Vagina (tissue), 2 donors: ENCODE data around the gene HOXA5. TPM values are rescaled to one million over a fixed set of nuclear protein-coding genes. Genes with fewer than 3 reads are reported as not detected.

Experiments used
- DNase-seq, 2 donors: peaks; one replicate each; pipeline ENCODE4 v3.0.0-alpha.2; 2017; ENCODE audit errors: extremely low spot score in 2 of 2
- H3K27ac ChIP-seq: fragments of 200-600 bp; sonication (generic); one replicate; pipeline ENCODE4 v1.5.1; 2019
- H3K27me3 ChIP-seq: fragments of 200-600 bp; sonication (generic); one replicate; pipeline ENCODE4 v1.5.1; 2019
- H3K36me3 ChIP-seq, 2 donors: fragments of 200-600 bp; sonication (generic); one replicate each; pipeline ENCODE4 v1.5.1; 2017 to 2019
- H3K4me1 ChIP-seq: fragments of 200-600 bp; sonication (generic); one replicate; pipeline ENCODE4 v1.5.1; 2019
- H3K4me3 ChIP-seq, 2 donors: fragments of 200-600 bp; sonication (generic); 1 replicate in 1 of 2; 2 replicates in 1 of 2; pipeline ENCODE4 v1.5.1; 2016 to 2019
- H3K9me3 ChIP-seq: fragments of 200-600 bp; sonication (generic); one replicate; pipeline ENCODE4 v1.5.1; 2019
- CTCF ChIP-seq, 3 experiments: fragments of 450-650 bp in 2 of 3; fragments of 200-600 bp in 1 of 3; sonication (generic) in 1 of 3; IDR thresholded peaks; one replicate each; pipeline ENCODE4 v1.5.1; 2017 to 2019; ENCODE audit warnings: antibody characterized with exemption in 3 of 3, mild to moderate bottlenecking in 2 of 3, moderate library complexity in 2 of 3
- POLR2A ChIP-seq, 2 donors: fragments of 450-650 bp; IDR thresholded peaks; one replicate each; pipeline ENCODE4 v1.6.1; 2017; ENCODE audit warnings: antibody characterized with exemption in 2 of 2, mild to moderate bottlenecking in 2 of 2, moderate library complexity in 2 of 2
- POLR2AphosphoS5 ChIP-seq, 2 donors: sonication (generic); formaldehyde crosslinking; IDR thresholded peaks; one replicate each; pipeline ENCODE4 v1.9.0; 2017; ENCODE audit warnings: antibody characterized with exemption in 2 of 2, mild to moderate bottlenecking in 2 of 2, low read depth in 1 of 2; ENCODE audit not compliant: insufficient read depth in 1 of 2
- intact Hi-C: fragments of 100-400 bp; cut with DNase I; formaldehyde crosslinking; loops from one replicate; pipeline ENCODE4 v1.15.1; 2023
- total RNA-seq: library from RNA; depleted of rRNA; stranded (reverse); fragments of >200 nt; gene quantifications from one replicate; pipeline ENCODE4 v1.2.3, GENCODE V29; 2016

Gene HOXA5
- total RNA-seq, 1 donor from 2014 or later, result 6.1 TPM

DNA sequence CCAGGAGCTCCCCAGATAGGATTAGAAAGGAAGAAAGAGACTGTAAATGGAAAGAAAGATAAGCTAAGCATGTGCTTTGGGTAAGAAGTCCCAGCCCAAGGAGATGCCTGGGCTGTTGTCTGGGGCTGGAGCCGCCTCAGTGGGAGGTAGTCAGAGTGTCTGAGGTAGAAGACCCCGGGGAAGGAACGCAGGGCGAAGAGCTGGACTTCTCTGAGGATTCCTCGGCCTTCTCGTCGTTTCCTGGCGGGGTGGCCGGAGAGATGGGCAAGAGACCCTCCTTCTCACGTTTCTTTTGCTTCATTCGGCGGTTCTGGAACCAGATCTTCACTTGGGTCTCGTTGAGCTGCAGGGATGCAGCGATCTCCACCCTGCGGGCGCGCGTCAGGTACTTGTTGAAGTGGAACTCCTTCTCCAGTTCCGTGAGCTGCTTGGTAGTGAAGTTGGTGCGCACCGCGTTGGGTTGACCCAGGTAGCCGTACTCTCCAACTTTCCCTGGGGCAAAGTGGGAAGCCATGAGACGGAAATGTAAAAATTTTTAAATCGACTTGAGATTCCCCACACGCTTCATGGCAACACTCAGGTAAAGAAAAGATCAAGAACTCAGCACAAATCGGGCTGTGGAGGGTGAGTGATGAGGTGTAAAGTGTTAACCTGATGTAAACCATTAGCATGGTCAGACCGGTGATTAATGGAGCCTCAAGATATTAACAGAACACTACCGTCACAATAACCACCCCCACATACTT is 49.0 kb downstream of the HOXA5 start:
- intact Hi-C loops, result no loop called here
- no peak overlapping the region for H3K27ac ChIP-seq
- H3K36me3 ChIP-seq, result no peaks in the 10 kb centered on the region
- H3K4me3 ChIP-seq, result no peak overlapping the region
- no peak for TF ChIP-seq CTCF (IDR thresholded peaks at IDR 0.05)
- no peak for TF ChIP-seq POLR2AphosphoS5 (IDR thresholded peaks at IDR 0.05; ENCODE audit: insufficient read depth in 1 of 2, low read depth in 1 of 2)
- no peak for TF ChIP-seq POLR2A (IDR thresholded peaks at IDR 0.05)
- H3K9me3 ChIP-seq, result no peaks in the 10 kb centered on the region
- no peaks in the 10 kb centered on the region for H3K27me3 ChIP-seq
- peaks cover 39% of the 10 kb centered on the region for H3K4me1 ChIP-seq
- no peak for DNase-seq

DNA sequence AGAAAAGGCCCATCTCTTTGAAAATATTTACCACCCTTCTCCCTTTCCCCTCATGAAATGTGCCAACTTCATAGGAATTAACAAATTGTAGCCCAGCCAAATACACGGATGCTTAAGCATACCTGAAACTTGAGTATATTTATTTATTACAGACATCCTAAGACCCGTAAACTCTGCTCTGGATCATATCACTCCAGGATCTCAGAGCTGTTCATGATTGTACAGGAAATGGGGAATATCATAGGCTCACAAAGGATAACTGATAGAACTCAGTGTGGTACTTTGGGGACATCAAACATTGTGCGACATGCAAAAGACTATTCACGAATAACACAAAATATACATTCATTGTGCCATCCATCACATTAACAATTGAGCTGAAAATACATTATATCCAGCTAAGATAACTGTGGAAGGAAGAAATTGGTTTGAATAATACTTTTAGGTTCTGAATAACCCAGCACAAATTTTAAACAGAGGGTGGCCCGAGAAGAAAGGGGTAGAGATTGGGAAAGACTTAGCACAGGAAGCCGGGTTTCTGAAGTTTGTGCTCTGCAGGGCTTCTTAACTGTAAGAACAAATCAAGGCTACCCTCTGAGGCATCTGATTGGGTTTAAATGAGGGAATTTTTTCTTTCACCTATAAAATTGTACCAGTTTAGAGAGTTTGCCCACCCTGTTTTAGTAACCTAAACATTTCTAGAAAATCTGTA is 50.1 kb downstream of the HOXA5 start:
- peaks cover 29% of the 10 kb centered on the region for H3K4me1 ChIP-seq
- intact Hi-C loops, result no loop called here
- no peaks in the 10 kb centered on the region for H3K9me3 ChIP-seq
- no peak overlapping the region for H3K27ac ChIP-seq
- no peak overlapping the region for H3K4me3 ChIP-seq
- no peaks in the 10 kb centered on the region for H3K36me3 ChIP-seq
- TF ChIP-seq POLR2AphosphoS5 (IDR thresholded peaks at IDR 0.05; ENCODE audit: insufficient read depth in 1 of 2, low read depth in 1 of 2) (no peak), CTCF (IDR thresholded peaks at IDR 0.05) (no peak), POLR2A (IDR thresholded peaks at IDR 0.05) (no peak)
- peaks cover 2% of the 10 kb centered on the region for H3K27me3 ChIP-seq
- DNase-seq, result no peak

DNA sequence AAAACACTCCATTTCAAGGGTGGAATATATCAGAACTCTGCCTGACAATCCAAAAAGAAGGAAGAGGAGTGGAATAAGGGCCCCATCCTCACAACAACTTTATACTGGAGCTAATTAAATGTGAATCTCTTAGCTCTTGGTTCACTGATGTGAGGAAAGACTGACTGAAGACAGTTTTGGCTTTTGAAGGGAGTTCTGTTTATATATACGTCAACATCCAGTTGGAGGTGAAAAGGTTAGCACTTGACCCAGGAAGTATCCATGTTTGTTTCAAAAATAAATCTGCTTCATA is 50.7 kb downstream of the HOXA5 start:
- peaks cover 23% of the 10 kb centered on the region for H3K4me1 ChIP-seq
- no peaks in the 10 kb centered on the region for H3K9me3 ChIP-seq
- no peak overlapping the region for H3K27ac ChIP-seq
- no peak overlapping the region for H3K4me3 ChIP-seq
- intact Hi-C loops, result no loop called here
- H3K36me3 ChIP-seq, result no peaks in the 10 kb centered on the region
- peaks cover 8% of the 10 kb centered on the region for H3K27me3 ChIP-seq
- DNase-seq, result no peak
- TF ChIP-seq CTCF (IDR thresholded peaks at IDR 0.05) (no peak), POLR2AphosphoS5 (IDR thresholded peaks at IDR 0.05; ENCODE audit: insufficient read depth in 1 of 2, low read depth in 1 of 2) (no peak), POLR2A (IDR thresholded peaks at IDR 0.05) (no peak)

- intact Hi-C loops, result no loop called here
- Histone ChIP-seq H3K4me3 (no peak overlapping the region), H3K4me1 (peaks cover 17% of the 10 kb centered on the region), H3K9me3 (no peaks in the 10 kb centered on the region), H3K27ac (no peak overlapping the region), H3K27me3 (peaks cover 10% of the 10 kb centered on the region), H3K36me3 (no peaks in the 10 kb centered on the region)
- no peak for DNase-seq
- TF ChIP-seq POLR2AphosphoS5 (IDR thresholded peaks at IDR 0.05; ENCODE audit: insufficient read depth in 1 of 2, low read depth in 1 of 2), result no peak
- TF ChIP-seq POLR2A (IDR thresholded peaks at IDR 0.05), result no peak
- no peak for TF ChIP-seq CTCF (IDR thresholded peaks at IDR 0.05)
These were observed 51.3 kb downstream of the HOXA5 start for GRCh38 chr7:27091941-27092818.
